Thyroid gland (tissue), 4 donors: ENCODE results near the gene ATXN3.

Experiments used
- POLR2A ChIP-seq, 2 donors: fragments of 450-650 bp; IDR thresholded peaks; one replicate each; pipeline ENCODE4 v1.6.1; 2017; ENCODE audit warnings: antibody characterized with exemption in 2 of 2, mild to moderate bottlenecking in 2 of 2, moderate library complexity in 1 of 2
- TF ChIP-seq, protein P1 (sequence below), 6 experiments: fragments of 200-600 bp in 3 of 6; fragments of 450-650 bp in 3 of 6; sonication (generic) in 3 of 6; IDR thresholded peaks; one replicate each; pipeline ENCODE4 v1.5.1; 2016 to 2019; ENCODE audit warnings: antibody characterized with exemption in 6 of 6, mild to moderate bottlenecking in 2 of 6, inconsistent platforms in 1 of 6, moderate library complexity in 1 of 6

GRCh38 chr14:92103363-92103989, 2.9 kb downstream of the ATXN3 start:
- TF ChIP-seq, protein P1, sequence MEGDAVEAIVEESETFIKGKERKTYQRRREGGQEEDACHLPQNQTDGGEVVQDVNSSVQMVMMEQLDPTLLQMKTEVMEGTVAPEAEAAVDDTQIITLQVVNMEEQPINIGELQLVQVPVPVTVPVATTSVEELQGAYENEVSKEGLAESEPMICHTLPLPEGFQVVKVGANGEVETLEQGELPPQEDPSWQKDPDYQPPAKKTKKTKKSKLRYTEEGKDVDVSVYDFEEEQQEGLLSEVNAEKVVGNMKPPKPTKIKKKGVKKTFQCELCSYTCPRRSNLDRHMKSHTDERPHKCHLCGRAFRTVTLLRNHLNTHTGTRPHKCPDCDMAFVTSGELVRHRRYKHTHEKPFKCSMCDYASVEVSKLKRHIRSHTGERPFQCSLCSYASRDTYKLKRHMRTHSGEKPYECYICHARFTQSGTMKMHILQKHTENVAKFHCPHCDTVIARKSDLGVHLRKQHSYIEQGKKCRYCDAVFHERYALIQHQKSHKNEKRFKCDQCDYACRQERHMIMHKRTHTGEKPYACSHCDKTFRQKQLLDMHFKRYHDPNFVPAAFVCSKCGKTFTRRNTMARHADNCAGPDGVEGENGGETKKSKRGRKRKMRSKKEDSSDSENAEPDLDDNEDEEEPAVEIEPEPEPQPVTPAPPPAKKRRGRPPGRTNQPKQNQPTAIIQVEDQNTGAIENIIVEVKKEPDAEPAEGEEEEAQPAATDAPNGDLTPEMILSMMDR (IDR thresholded peaks at IDR 0.05), result no peak
- TF ChIP-seq POLR2A (IDR thresholded peaks at IDR 0.05), result no peak
